Loucy (cell line): ENCODE measurements around the gene CST3.

Experiments
- CTCF ChIP-seq: fragments of 200-600 bp; sonication (generic); conservative IDR thresholded peaks from 2 replicates; pipeline ENCODE4 v1.5.1; 2014; ENCODE audit warnings: mild to moderate bottlenecking, antibody characterized with exemption, low read length
- EZH2phosphoT487 ChIP-seq: fragments of 200-600 bp; IDR thresholded peaks from 2 replicates; pipeline ENCODE4 v1.6.1; 2018; ENCODE audit warnings: antibody characterized with exemption, mild to moderate bottlenecking, moderate library complexity, borderline replicate concordance

- TF ChIP-seq CTCF (no peak), EZH2phosphoT487 (no peak)
Measured at GRCh38 chr20:23628402-23629016, 9.2 kb downstream of the CST3 start.
